GM12878 (cell line): ENCODE measurements around the gene NTSR1.

Source experiments
- CTCF ChIP-seq, 3 experiments: IDR thresholded peaks in 2 of 3; conservative IDR thresholded peaks in 1 of 3; 2 replicates each; pipeline ENCODE4 v1.5.1; 2011; ENCODE audit warnings: low read depth in 3 of 3, low read length in 3 of 3, mild to moderate bottlenecking in 3 of 3, control low read depth in 2 of 3, moderate library complexity in 2 of 3, inconsistent platforms in 1 of 3, mixed read lengths in 1 of 3; ENCODE audit not compliant: control insufficient read depth in 2 of 3, insufficient read depth in 1 of 3; ENCODE audit errors: extremely low read depth in 1 of 3
- E2F4 ChIP-seq: IDR thresholded peaks from 2 replicates; pipeline ENCODE4 v1.6.1; 2012; ENCODE audit warnings: low read depth, low read length, improper control_type of control experiment
- EZH2 ChIP-seq: IDR thresholded peaks from 2 replicates; pipeline ENCODE4 v1.6.1; 2012; ENCODE audit warnings: low read depth, mild to moderate bottlenecking, control low read depth, inconsistent platforms, low read length, borderline replicate concordance; ENCODE audit not compliant: control insufficient read depth
- GABPA ChIP-seq: IDR thresholded peaks from 2 replicates; pipeline ENCODE4 v1.6.1; 2014; ENCODE audit warnings: antibody characterized with exemption, low read depth, mild to moderate bottlenecking, inconsistent platforms
- IKZF2 ChIP-seq, 2 experiments: fragments of 450-650 bp; IDR thresholded peaks; 2 replicates each; pipeline ENCODE4 v1.6.1; 2017; ENCODE audit warnings: mild to moderate bottlenecking in 2 of 2, moderate library complexity in 2 of 2
- POLR2A ChIP-seq: IDR thresholded peaks from 2 replicates; pipeline ENCODE4 v1.6.1; 2011; ENCODE audit warnings: low read depth, mild to moderate bottlenecking, low read length
- POLR2AphosphoS5 ChIP-seq: IDR thresholded peaks from 2 replicates; pipeline ENCODE4 v1.6.1; 2011; ENCODE audit warnings: mild to moderate bottlenecking, low read length, inconsistent platforms
- RCOR1 ChIP-seq: conservative IDR thresholded peaks from 2 replicates; pipeline ENCODE4 v1.6.1; 2012; ENCODE audit warnings: low read depth, low read length, improper control_type of control experiment
- SP1 ChIP-seq: IDR thresholded peaks from one replicate; pipeline ENCODE4 v1.6.1; 2011; ENCODE audit warnings: low read depth, low read length
- SRF ChIP-seq, 2 experiments: IDR thresholded peaks; 2 replicates each; pipeline ENCODE4 v1.6.1; 2011; ENCODE audit warnings: low read depth in 2 of 2, low read length in 2 of 2, mild to moderate bottlenecking in 1 of 2, moderate library complexity in 1 of 2
- ZBTB33 ChIP-seq: fragments of 450-650 bp; IDR thresholded peaks from 2 replicates; pipeline ENCODE4 v1.6.1; 2017; ENCODE audit warnings: mild to moderate bottlenecking
- ZNF274 ChIP-seq: IDR thresholded peaks from one replicate; pipeline ENCODE4 v1.8.0; 2011; ENCODE audit not compliant: insufficient read length, insufficient read depth
- ZNF384 ChIP-seq: IDR thresholded peaks from 2 replicates; pipeline ENCODE4 v1.6.1; 2012; ENCODE audit warnings: low read depth, mild to moderate bottlenecking, low read length, improper control_type of control experiment, borderline replicate concordance

- TF ChIP-seq CTCF (IDR thresholded peaks at IDR 0.05 in 2 of 3, conservative IDR thresholded peaks at IDR 0.05 in 1 of 3; ENCODE audit: control insufficient read depth in 2 of 3, extremely low read depth in 1 of 3, insufficient read depth in 1 of 3, low read depth in 3 of 3, low read length in 3 of 3) (no peak), IKZF2 (IDR thresholded peaks at IDR 0.05) (no peak), SRF (IDR thresholded peaks at IDR 0.05; ENCODE audit: low read depth in 2 of 2, low read length in 2 of 2) (no peak), SP1 (no peak), EZH2 (no peak), ZNF274 (no peak), ZNF384 (no peak), ZBTB33 (no peak), POLR2AphosphoS5 (no peak), RCOR1 (no peak), E2F4 (no peak), GABPA (no peak), POLR2A (no peak)
These were observed 26.7 kb downstream of the NTSR1 start for GRCh38 chr20:62735331-62735821.
